ENCODE measurements around the gene TCAP. TPM values are rescaled to one million over a fixed set of nuclear protein-coding genes. Genes with fewer than 3 reads are reported as not detected.

The TCAP gene
- total RNA-seq, 1 donor from 2014 or later, result 2.3 TPM

DNA sequence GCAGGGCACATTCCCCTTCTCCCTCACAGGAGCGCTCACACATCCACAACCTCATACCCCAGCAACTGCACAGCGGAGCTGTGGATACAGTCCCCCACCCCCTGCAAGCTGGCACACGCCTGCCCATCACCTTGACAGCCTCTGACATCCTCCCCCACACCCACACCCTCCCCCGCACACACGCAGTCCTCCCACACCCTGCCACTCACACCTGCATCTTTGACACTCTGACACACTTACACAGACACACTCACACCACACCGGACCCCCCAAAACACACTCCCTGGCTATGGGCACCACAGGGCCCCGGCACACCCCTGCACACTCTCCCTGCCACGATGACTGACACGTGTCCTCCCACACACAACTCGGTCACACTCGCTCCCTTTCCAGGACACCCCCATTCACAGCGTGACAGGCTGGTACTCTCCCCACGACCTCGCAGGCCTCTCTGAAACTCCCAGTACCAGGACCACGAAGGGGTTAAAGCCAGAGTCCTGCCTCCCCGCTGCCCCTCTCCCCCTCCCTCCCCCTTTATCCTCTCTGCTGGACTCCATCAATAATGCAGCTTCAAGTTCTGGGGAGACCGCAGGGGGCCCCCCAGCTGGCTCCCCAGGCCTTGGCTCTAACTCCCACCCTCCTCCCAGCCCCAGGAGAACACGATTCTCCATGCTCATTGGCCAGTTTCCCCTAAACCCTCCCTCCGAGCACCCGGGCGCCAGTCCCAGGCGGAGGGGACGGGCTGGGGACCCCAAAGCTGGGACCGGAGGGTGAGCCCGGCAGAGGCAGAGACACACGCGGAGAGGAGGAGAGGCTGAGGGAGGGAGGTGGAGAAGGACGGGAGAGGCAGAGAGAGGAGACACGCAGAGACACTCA, 38.7 kb upstream of the TCAP start, which contains the start of gene PPP1R1B:
PPP1R1B (plus strand) TSS at position 782 of the 876 bp plus-strand sequence. CDS start 441 bp downstream, outside the sequence.
- H3K4me1 Mint-ChIP-seq (ENCODE audit: low read depth, unreplicated experiment), result peaks cover 2% of the 10 kb centered on the region
- H3K36me3 Mint-ChIP-seq (ENCODE audit: unreplicated experiment), result no peaks in the 10 kb centered on the region
- no peak within 1 kb of the TSS for H3K27ac Mint-ChIP-seq (ENCODE audit: unreplicated experiment)
- DNase-seq, result no peak
- peaks cover 4% of the 10 kb centered on the region for H3K9me3 Mint-ChIP-seq (ENCODE audit: unreplicated experiment)
- H3K4me3 Mint-ChIP-seq (ENCODE audit: unreplicated experiment), result peak within 1 kb of the TSS; percentile 81
- H3K27me3 Mint-ChIP-seq (ENCODE audit: unreplicated experiment), result peaks cover 17% of the 10 kb centered on the region
- TF ChIP-seq, protein P1, sequence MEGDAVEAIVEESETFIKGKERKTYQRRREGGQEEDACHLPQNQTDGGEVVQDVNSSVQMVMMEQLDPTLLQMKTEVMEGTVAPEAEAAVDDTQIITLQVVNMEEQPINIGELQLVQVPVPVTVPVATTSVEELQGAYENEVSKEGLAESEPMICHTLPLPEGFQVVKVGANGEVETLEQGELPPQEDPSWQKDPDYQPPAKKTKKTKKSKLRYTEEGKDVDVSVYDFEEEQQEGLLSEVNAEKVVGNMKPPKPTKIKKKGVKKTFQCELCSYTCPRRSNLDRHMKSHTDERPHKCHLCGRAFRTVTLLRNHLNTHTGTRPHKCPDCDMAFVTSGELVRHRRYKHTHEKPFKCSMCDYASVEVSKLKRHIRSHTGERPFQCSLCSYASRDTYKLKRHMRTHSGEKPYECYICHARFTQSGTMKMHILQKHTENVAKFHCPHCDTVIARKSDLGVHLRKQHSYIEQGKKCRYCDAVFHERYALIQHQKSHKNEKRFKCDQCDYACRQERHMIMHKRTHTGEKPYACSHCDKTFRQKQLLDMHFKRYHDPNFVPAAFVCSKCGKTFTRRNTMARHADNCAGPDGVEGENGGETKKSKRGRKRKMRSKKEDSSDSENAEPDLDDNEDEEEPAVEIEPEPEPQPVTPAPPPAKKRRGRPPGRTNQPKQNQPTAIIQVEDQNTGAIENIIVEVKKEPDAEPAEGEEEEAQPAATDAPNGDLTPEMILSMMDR (IDR thresholded peaks at IDR 0.05; ENCODE audit: partially characterized antibody, unreplicated experiment), result no peak

DNA sequence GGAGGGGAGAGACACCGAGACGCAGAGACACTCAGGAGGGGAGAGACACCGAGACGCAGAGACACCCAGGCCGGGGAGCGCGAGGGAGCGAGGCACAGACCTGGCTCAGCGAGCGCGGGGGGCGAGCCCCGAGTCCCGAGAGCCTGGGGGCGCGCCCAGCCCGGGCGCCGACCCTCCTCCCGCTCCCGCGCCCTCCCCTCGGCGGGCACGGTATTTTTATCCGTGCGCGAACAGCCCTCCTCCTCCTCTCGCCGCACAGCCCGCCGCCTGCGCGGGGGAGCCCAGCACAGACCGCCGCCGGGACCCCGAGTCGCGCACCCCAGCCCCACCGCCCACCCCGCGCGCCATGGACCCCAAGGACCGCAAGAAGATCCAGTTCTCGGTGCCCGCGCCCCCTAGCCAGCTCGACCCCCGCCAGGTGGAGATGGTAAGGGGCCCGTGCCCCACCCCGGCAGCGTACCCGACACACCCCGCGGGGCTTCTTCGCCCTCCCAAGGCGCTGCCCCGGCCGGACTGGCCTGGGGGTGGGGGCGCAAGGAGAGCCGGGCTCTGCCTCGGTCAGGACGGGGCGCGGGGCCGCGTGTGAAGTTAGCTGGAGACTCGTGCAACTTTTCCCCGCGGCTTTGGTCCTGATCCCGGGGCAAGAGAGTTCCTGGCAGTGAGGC, 38.0 kb upstream of the TCAP start:
- H3K27ac Mint-ChIP-seq (ENCODE audit: unreplicated experiment), result no peak overlapping the region
- no peaks in the 10 kb centered on the region for H3K36me3 Mint-ChIP-seq (ENCODE audit: unreplicated experiment)
- TF ChIP-seq, protein P1 (IDR thresholded peaks at IDR 0.05; ENCODE audit: partially characterized antibody, unreplicated experiment), result no peak
- H3K27me3 Mint-ChIP-seq (ENCODE audit: unreplicated experiment), result peaks cover 17% of the 10 kb centered on the region
- H3K4me1 Mint-ChIP-seq (ENCODE audit: low read depth, unreplicated experiment), result peaks cover 2% of the 10 kb centered on the region
- peaks cover 4% of the 10 kb centered on the region for H3K9me3 Mint-ChIP-seq (ENCODE audit: unreplicated experiment)
- H3K4me3 Mint-ChIP-seq (ENCODE audit: unreplicated experiment), result peak overlapping the region; percentile 81
- no peak for DNase-seq

DNA sequence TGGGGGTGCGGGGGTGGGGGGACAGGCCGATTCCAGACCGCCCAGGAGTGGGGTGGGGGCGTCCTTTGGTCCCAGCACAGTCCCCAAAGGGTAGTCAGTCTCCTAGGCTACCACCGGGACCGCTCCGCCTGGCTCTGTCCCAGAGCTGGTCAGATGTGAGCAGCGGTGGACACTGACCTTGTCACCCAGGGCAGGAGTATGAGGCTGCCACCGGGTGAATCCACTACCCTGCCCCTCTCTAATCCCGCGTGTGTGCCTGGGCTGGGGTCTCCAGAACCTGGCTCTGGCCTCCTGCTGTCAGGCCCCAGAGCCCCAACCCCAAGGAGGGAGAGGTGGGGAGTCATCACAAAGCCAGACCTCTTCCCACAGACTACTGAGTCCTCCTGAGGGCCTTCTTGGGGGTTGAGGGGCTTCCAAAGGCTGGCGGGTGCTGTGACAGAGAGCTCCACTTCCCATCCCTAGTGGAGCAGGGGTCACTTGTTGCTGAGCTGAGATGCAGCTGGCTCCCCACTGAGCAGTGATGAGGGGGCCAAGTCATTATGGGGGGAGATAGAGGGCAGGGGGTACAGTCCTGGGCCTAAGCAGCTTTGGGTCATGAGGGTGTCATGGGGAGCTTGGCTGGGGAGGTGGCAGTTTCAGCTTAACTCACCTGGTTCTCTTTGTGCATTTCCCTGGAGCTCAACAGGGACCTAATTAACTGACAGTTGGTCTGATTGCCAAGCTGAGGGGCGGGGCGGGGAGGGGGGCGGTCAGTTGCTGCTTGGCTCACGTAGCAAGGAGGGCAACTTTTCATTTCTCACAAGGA, 37.2 kb upstream of the TCAP start:
- Mint-ChIP-seq H3K9me3 (ENCODE audit: unreplicated experiment) (peaks cover 3% of the 10 kb centered on the region), H3K36me3 (ENCODE audit: unreplicated experiment) (no peaks in the 10 kb centered on the region), H3K27ac (ENCODE audit: unreplicated experiment) (no peak overlapping the region), H3K4me1 (ENCODE audit: low read depth, unreplicated experiment) (peaks cover 2% of the 10 kb centered on the region), H3K4me3 (ENCODE audit: unreplicated experiment) (no peak overlapping the region), H3K27me3 (ENCODE audit: unreplicated experiment) (peaks cover 17% of the 10 kb centered on the region)
- DNase-seq, result no peak
- TF ChIP-seq, protein P1 (IDR thresholded peaks at IDR 0.05; ENCODE audit: partially characterized antibody, unreplicated experiment), result no peak

DNA sequence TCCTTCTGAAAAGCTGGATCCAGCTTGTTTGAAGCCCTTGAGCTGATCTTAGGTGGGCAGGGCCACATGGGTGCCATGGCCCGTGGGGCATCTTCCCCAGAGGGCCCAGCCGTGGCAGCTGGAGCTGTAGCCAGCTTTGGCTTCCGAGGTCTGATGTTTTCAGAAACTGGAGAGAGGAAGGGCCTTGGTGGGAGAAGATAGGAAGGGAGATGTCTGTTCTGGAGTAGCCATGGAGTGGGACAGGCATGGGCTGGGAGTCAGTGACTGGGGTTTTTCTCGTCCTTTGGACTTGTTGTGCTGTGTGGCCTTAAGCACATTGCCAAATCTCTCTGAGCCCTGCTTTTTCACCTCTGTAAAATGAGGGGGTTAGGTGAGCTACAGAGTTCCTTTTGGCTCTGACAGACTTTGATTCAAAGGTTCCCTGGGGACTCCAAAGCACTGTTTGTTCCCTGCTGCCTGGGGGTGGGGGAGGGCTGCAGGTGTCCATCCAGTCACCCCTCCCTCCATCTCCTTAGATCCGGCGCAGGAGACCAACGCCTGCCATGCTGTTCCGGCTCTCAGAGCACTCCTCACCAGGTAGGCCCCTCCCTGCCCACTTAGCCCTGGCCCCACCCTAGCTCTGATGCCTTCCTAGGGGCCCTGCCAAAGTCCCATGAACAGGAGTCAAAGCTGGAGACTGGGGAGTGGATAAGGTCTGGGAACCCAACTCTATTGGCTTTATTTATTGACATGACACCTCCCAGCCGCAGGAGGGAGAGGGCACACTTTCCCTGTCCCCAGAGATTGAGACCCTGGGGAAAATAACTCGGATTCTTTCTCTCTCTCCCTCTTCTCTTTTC, 36.3 kb upstream of the TCAP start:
- Mint-ChIP-seq H3K4me1 (ENCODE audit: low read depth, unreplicated experiment) (peaks cover 2% of the 10 kb centered on the region), H3K27ac (ENCODE audit: unreplicated experiment) (no peak overlapping the region), H3K4me3 (ENCODE audit: unreplicated experiment) (no peak overlapping the region), H3K9me3 (ENCODE audit: unreplicated experiment) (peaks cover 4% of the 10 kb centered on the region), H3K27me3 (ENCODE audit: unreplicated experiment) (peaks cover 17% of the 10 kb centered on the region), H3K36me3 (ENCODE audit: unreplicated experiment) (no peaks in the 10 kb centered on the region)
- TF ChIP-seq, protein P1 (IDR thresholded peaks at IDR 0.05; ENCODE audit: partially characterized antibody, unreplicated experiment), result no peak
- DNase-seq, result no peak
